Smooth muscle cell (in vitro differentiated cells): ENCODE measurements around the gene ADARB2. TPM values are rescaled to one million over a fixed set of nuclear protein-coding genes. Genes with fewer than 3 reads are reported as not detected.

Experiments
- DNase-seq: peaks from one replicate; lab custom pipeline; 2025; ENCODE audit not compliant: unreplicated experiment; lab: John Stamatoyannopoulos, UW
- H2AFZ ChIP-seq: fragments of 200-600 bp; sonication (generic); 2 replicates; pipeline ENCODE4 v1.6.0; 2016; ENCODE audit warnings: antibody characterized with exemption, low read depth, mild to moderate bottlenecking
- H3F3A ChIP-seq: fragments of 200-600 bp; sonication (generic); 2 replicates; pipeline ENCODE4 v1.6.0; 2017; ENCODE audit warnings: antibody characterized with exemption, low read depth
- H3K27ac ChIP-seq: fragments of 200-600 bp; sonication (generic); 2 replicates; pipeline ENCODE4 v1.5.1; 2016; ENCODE audit warnings: low read depth, mild to moderate bottlenecking
- H3K27me3 ChIP-seq: fragments of 200-600 bp; sonication (generic); 2 replicates; pipeline ENCODE4 v1.6.1; 2016; ENCODE audit warnings: low read depth, mild to moderate bottlenecking
- H3K36me3 ChIP-seq: fragments of 200-600 bp; sonication (generic); 2 replicates; pipeline ENCODE4 v1.5.1; 2016; ENCODE audit warnings: low read depth
- H3K4me1 ChIP-seq: fragments of 200-600 bp; sonication (generic); 2 replicates; pipeline ENCODE4 v1.5.1; 2016; ENCODE audit warnings: low read depth
- H3K4me2 ChIP-seq: fragments of 200-600 bp; sonication (generic); 2 replicates; pipeline ENCODE4 v1.6.0; 2016; ENCODE audit warnings: mild to moderate bottlenecking
- H3K4me3 ChIP-seq: fragments of 200-600 bp; sonication (generic); 2 replicates; pipeline ENCODE4 v1.5.1; 2016; ENCODE audit warnings: mild to moderate bottlenecking
- H3K79me2 ChIP-seq: fragments of 200-600 bp; sonication (generic); 2 replicates; pipeline ENCODE4 v1.6.0; 2016; ENCODE audit warnings: low read depth, mild to moderate bottlenecking
- H3K9ac ChIP-seq: fragments of 200-600 bp; sonication (generic); 2 replicates; pipeline ENCODE4 v1.6.0; 2016; ENCODE audit warnings: low read depth
- H3K9me3 ChIP-seq: fragments of 200-600 bp; sonication (generic); replicated peaks from 2 replicates; pipeline ENCODE4 v1.5.1; 2016; ENCODE audit warnings: low read depth
- H4K20me1 ChIP-seq: fragments of 200-600 bp; sonication (generic); 2 replicates; pipeline ENCODE4 v1.6.0; 2016; ENCODE audit warnings: low read depth
- CTCF ChIP-seq: fragments of 200-600 bp; sonication (generic); IDR thresholded peaks from 2 replicates; pipeline ENCODE4 v1.5.1; 2017; ENCODE audit warnings: borderline replicate concordance, mild to moderate bottlenecking, antibody characterized with exemption; ENCODE audit not compliant: insufficient read depth, poor library complexity, severe bottlenecking
- WGBS: methylation state at CpG from one replicate; pipeline ENCODE4 v1.1.7; 2016; ENCODE audit warnings: low lambda C conversion rate; 5-methylcytosine and 5-hydroxymethylcytosine counted together
- polyA plus RNA-seq: library from polyadenylated mRNA; unstranded; fragments of >200 nt; fragmentation: Nextera tagmentation; extraction: Ambion mirVana; gene quantifications from 2 replicates; pipeline ENCODE4 v1.2.1, GENCODE V29; 2016
- total RNA-seq: library from RNA; depleted of rRNA; stranded (reverse); fragments of >200 nt; gene quantifications from 2 replicates; pipeline ENCODE4 v1.2.3, GENCODE V29; 2014

The ADARB2 gene
- total and polyA plus RNA-seq, 2 experiments from 2014 or later = 0.13 to 0.39 TPM

GRCh38 chr10:1198453-1199344 is 538.6 kb downstream of the ADARB2 start:
- H4K20me1 ChIP-seq = no peaks in the 10 kb centered on the region
- no peak for DNase-seq
- H3K27ac ChIP-seq = no peak overlapping the region
- H3K4me1 ChIP-seq = no peaks in the 10 kb centered on the region
- H3K4me2 ChIP-seq = no peak overlapping the region
- H2AFZ ChIP-seq = no peak overlapping the region
- H3K9ac ChIP-seq = no peak overlapping the region
- 62% methylated on average over 20 of the region's 20 CpGs for WGBS
- peaks cover 15% of the 10 kb centered on the region for H3K27me3 ChIP-seq
- no peaks in the 10 kb centered on the region for H3K9me3 ChIP-seq
- no peak overlapping the region for H3K4me3 ChIP-seq
- no peaks in the 10 kb centered on the region for H3F3A ChIP-seq
- no peaks in the 10 kb centered on the region for H3K79me2 ChIP-seq
- TF ChIP-seq CTCF = no peak
- H3K36me3 ChIP-seq = no peaks in the 10 kb centered on the region

GRCh38 chr10:1197384-1197783 is 539.9 kb downstream of the ADARB2 start:
- no peak for TF ChIP-seq CTCF
- Histone ChIP-seq H3F3A (no peaks in the 10 kb centered on the region), H3K4me2 (no peak overlapping the region), H3K9me3 (no peaks in the 10 kb centered on the region), H3K4me3 (no peak overlapping the region), H3K27me3 (peaks cover 15% of the 10 kb centered on the region), H4K20me1 (no peaks in the 10 kb centered on the region), H3K79me2 (no peaks in the 10 kb centered on the region), H3K27ac (no peak overlapping the region), H2AFZ (no peak overlapping the region), H3K4me1 (no peaks in the 10 kb centered on the region), H3K36me3 (no peaks in the 10 kb centered on the region), H3K9ac (no peak overlapping the region)
- no peak for DNase-seq
- 73% methylated on average over 6 of the region's 6 CpGs for WGBS

GRCh38 chr10:1196656-1197055 is 540.7 kb downstream of the ADARB2 start:
- Histone ChIP-seq H3K4me2 (no peak overlapping the region), H3K9me3 (no peaks in the 10 kb centered on the region), H3K4me3 (no peak overlapping the region), H3K79me2 (no peaks in the 10 kb centered on the region), H3K27me3 (peaks cover 15% of the 10 kb centered on the region), H3K4me1 (no peaks in the 10 kb centered on the region), H4K20me1 (no peaks in the 10 kb centered on the region), H3F3A (no peaks in the 10 kb centered on the region), H2AFZ (no peak overlapping the region), H3K9ac (no peak overlapping the region), H3K36me3 (no peaks in the 10 kb centered on the region), H3K27ac (no peak overlapping the region)
- WGBS = 87% methylated on average over 2 of the region's 2 CpGs
- no peak for DNase-seq
- TF ChIP-seq CTCF = no peak

GRCh38 chr10:1195828-1196227 is 541.5 kb downstream of the ADARB2 start:
- TF ChIP-seq CTCF = no peak
- no peak overlapping the region for H3K4me2 ChIP-seq
- H3K4me3 ChIP-seq = no peak overlapping the region
- H3K27ac ChIP-seq = no peak overlapping the region
- DNase-seq = no peak
- H3K36me3 ChIP-seq = no peaks in the 10 kb centered on the region
- no peak overlapping the region for H3K9ac ChIP-seq
- WGBS = 65% methylated on average over 8 of the region's 9 CpGs
- peaks cover 15% of the 10 kb centered on the region for H3K27me3 ChIP-seq
- H2AFZ ChIP-seq = no peak overlapping the region
- no peaks in the 10 kb centered on the region for H4K20me1 ChIP-seq
- H3K79me2 ChIP-seq = no peaks in the 10 kb centered on the region
- no peaks in the 10 kb centered on the region for H3K9me3 ChIP-seq
- H3K4me1 ChIP-seq = no peaks in the 10 kb centered on the region
- no peaks in the 10 kb centered on the region for H3F3A ChIP-seq
